Measurements from ENCODE around the gene CERS2.

The CERS2 gene

DNA sequence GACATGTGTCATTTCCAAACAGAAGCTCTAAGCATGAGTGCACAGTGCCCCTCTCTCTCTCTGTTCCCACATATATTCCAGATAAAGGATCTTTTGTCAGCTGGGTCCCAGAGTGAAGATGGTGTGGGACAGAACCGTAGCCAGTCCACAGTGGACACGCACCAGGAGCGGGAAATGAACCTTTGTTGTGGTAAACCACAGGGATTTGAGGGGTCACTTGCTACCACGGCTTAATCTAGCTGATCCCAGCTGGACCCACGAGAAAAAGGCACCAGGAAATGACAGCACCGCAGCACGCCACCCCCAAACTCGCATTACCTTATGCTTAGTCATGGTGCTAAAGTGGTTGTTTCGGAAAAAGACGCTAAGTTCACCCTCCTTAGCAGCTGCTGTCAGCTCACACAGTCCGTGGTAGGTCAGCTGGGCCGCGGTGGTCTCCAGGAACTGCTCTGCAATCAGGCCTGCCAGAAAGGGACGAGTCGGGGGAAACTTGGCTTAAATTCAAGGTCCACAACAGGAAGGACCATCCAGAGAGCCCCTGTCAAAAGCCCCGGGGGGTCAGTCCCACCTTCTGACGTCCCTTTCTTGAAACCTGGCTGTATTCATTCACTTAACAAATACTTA, 24.5 kb upstream of the CERS2 start:
- DNase-seq (ENCODE audit: low read depth in 2 of 2, low spot score in 1 of 2): no peak

DNA sequence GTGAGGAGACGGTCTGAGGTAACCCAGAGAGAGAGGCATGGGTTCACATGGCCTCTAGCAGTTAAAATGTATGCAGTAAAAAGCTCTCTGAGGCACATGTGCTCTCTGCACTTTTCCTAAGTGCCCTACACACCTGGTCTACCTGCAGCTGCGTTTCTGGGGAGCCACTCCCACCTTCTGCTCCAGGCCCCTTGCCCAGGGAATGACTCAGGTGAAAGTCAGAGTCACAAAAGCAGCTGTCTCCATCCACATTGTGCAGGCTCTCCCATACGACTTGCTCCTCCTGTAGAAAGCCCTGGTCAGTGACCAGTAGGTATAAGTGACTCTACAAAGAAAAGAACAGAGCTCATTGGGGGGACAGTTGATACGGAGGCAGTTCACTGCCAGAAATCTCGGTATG, 23.3 kb upstream of the CERS2 start:
- no peak for DNase-seq (ENCODE audit: low read depth in 2 of 2, low spot score in 1 of 2)

DNA sequence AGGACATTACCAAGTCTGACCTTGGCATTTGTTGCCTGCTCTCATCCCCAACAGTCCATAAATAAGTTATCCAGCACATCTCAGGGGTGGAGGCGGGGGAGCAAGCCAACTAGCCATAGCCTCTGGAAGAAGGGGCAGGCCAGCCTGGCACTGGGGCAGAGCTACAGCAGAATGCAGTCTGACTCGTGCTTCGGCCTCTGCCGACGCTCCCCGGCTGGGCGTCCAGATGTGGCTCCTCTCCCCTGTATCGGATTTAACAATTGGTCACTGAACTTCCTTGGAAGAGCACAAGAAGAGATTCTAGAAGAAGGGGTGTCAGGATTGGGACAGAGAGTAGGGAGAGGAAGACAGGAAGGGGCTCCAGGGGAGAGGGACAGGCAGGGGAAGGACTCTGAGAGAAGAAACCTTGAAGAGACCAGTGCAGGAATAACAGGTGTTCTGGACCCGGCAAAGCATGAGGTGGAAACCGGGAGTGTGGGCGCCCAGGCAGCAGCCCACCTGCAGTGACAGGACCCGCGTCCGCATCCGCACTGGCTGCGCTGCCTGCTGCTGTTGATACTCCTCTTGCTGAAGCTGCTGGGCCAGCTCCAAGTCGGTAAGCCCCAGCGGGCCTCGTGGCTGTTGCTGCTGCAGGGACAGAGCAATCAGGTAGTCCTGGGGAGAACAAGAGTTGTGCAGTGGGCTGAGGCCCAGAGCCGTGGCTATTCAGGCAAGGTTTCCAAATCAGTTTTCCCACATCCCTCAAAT, 22.7 kb upstream of the CERS2 start:
- DNase-seq (ENCODE audit: low read depth in 2 of 2, low spot score in 1 of 2): no peak

DNA sequence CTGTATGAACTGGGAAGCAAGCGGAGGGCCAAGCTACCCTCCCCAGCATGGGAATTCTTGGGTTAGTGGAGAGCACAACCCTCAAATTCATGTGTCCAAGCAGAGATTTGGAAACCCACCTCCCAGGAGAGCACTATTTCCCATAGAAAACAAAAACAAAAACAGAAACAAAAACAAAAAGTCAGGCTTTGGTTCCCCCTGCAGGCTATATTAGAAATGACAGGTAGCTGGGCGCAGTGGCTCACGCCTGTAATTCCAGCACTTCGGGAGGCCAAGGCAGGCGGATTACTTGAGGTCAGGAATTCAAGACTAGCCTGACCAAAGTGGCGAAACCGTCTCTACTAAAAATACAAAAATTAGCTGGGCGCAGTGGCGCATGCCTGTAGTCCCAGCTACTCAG, 21.3 kb upstream of the CERS2 start:
- no peak for DNase-seq (ENCODE audit: low read depth in 2 of 2, low spot score in 1 of 2)

DNA sequence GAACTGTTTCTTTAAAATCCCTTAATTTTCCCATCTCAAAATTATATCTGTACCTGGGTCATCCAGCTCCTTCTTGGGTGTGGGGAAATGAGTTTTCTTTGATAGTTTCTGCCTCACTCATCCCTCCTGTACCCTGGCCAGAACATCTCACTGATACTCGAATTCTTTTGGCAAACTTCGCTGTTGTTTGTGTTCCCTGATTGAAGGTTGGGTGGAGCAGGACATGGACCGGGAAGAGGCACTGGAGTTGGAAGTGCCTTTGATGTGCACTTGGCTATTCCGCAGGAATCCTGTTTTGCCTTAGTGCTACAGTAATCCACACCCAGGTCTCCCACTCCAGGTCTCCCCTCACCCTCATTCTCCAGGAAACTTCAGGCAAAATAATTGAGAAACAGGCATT, 20.8 kb upstream of the CERS2 start:
- no peak for DNase-seq (ENCODE audit: low read depth in 2 of 2, low spot score in 1 of 2)

DNA sequence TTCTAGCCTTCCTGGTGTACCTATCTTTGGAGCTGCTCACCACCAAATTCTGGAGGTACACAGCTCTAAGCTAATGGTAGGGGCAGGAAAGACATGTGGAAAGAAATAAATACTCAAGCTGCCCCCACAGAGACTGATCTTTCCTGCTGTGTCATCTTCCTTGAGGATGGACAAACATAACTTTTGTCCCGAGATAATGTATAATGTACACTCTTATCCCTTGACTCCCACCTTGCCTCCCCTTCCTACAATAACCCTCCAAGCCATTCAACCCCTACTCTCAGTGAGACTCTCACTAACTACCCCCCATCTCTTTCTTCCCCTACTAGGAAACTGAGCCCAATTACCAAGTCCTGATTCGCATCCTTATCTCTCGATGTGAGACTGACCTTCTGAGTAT, 19.6 kb upstream of the CERS2 start:
- no peak for DNase-seq (ENCODE audit: low read depth in 2 of 2, low spot score in 1 of 2)

DNA sequence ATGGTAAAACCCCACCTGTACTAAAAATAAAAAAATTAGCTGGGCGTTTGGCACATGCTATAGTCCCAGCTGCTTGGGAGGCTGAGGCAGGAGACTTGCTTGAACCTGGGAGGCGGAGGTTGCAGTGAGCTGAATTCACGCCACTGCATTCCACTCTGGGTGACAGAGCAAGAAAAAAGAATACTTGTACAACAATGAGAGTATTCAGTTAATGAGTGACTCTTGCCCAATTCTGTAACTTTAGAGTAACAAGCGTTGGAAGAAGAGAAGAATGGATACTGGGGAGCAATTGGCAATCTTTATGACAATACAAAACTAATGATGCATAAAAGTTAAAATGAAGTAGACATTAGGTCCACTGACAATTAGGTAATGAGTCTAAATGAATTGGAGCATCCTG, 18.0 kb upstream of the CERS2 start:
- DNase-seq (ENCODE audit: low read depth in 2 of 2, low spot score in 1 of 2): no peak

DNA sequence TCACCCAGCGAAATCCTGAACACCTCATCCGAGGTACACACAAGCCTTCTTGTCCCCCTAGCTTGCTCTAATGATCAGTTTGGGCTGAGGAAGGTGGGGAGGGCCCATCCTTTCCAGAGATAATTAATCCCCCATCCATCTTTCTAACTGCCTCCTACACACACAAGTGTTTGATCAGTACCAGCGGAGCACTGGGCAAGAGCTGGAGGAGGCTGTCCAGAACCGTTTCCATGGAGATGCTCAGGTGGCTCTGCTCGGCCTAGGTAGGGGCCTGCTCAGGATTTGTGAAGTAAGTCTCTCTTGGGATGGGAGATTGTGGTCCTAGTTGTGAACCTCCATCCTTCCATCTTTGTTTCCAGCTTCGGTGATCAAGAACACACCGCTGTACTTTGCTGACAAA, 13.3 kb upstream of the CERS2 start:
- DNase-seq (ENCODE audit: low read depth in 2 of 2, low spot score in 1 of 2): no peak

DNA sequence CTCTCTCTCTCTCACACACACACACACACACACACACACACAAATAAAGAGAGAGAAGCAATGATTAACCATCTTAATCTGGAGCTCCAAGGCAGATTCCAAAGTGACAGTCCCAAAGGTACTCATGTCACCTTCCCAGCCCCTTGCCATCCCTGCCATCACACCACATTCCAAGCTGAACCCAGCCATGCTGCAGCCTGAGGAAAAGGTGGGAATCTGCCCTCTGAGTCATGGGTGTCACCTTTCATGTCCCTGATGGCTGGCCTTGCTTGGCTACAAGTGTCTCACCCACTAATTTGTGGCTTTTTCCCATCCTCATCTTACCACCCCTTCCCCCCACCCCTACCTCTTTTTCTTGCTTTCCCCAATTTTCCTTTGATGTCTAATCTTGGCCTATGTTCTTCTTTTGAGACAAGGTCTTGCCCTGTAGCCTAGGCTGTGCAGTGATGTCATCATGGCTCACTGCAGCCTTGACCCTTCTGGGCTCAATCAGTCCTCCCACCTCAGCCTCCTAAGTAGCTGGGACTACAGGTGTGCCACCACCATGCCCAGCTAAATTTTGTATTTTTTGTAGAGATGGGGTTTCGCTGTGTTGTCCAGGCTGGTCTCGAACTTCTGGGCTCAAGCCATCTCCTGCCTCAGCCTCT, 10.7 kb upstream of the CERS2 start:
- DNase-seq (ENCODE audit: low read depth in 2 of 2, low spot score in 1 of 2): no peak

DNA sequence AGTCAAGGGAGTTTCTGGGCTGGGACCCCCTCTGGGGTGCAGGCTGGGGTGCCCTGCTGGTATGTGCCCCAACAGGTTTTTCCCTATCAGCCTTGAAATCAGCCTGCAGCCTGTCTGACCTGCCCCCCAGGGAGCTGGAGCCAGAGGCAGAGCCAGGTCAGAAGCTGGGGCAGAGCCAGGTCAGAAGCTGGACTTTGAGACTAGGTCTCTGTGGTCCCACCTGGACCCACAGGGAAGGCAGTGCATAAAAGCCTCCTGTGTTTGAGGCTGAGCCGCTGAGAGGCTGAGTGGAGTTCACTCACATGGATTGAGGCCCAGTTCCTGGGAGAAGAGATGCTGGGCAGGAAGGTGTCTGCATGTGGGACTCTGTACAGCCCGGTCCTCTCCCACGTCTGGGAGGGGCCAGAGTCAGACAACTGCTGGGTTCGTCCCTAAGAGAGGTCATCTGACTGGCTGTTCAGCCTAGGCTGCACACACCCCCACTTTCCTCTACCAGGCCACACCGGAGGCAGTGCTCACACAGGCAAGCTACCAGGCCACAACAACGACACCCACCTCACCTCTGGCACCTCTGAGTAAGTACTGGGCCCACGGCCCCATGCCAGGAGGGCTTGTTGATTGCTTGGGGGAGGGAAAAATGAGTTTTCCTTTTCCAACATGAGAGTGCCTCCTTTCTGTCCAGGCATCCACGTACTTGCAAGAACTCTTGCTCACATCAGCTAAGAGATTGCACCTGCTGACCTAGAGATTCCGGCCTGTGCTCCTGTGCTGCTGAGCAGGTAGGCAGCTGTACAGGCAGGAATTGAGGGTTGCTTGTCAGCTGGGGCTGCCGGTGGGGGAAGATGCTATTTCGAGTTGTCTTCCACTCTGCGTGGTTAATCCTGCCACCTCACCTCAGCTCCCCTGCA, 7.4 kb upstream of the CERS2 start, which contains the start of gene ANXA9:
ANXA9 (plus strand) TSS at position 488 of the 908 bp plus-strand sequence. CDS start 814 bp downstream, outside the sequence.
- no peak for DNase-seq (ENCODE audit: low read depth in 2 of 2, low spot score in 1 of 2)

DNA sequence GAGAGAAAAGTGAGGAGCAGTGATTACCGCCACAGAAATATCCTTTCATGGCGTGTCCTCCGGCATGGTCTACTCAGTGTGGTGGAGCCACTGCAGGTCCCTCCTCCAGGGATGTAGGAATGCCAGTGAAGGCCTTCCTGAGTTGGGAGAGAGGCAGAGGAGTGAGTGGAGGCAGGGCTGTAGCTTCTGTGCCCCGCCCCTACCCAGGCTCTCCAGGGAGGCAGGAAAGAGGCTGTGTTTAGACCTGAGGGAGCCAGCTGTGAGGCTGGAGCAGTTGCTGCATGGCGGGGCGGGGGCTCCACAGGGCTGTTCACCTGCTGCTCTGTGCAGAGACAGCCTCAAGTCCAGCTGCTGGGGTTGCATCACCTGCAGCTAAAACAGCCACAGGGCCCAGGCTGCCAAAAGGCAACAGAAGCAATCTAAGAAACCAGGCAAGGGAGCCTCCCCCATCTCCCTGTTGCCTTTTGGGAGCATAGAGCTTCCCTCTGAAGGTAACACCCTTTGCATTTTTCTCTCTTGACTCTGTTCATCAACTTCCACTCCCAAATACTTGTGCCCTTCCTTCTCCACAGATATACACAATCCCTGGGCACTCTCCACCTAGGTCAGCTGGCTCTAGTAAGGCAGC, 6.7 kb upstream of the CERS2 start:
- DNase-seq (ENCODE audit: low read depth in 2 of 2, low spot score in 1 of 2): no peak

DNA sequence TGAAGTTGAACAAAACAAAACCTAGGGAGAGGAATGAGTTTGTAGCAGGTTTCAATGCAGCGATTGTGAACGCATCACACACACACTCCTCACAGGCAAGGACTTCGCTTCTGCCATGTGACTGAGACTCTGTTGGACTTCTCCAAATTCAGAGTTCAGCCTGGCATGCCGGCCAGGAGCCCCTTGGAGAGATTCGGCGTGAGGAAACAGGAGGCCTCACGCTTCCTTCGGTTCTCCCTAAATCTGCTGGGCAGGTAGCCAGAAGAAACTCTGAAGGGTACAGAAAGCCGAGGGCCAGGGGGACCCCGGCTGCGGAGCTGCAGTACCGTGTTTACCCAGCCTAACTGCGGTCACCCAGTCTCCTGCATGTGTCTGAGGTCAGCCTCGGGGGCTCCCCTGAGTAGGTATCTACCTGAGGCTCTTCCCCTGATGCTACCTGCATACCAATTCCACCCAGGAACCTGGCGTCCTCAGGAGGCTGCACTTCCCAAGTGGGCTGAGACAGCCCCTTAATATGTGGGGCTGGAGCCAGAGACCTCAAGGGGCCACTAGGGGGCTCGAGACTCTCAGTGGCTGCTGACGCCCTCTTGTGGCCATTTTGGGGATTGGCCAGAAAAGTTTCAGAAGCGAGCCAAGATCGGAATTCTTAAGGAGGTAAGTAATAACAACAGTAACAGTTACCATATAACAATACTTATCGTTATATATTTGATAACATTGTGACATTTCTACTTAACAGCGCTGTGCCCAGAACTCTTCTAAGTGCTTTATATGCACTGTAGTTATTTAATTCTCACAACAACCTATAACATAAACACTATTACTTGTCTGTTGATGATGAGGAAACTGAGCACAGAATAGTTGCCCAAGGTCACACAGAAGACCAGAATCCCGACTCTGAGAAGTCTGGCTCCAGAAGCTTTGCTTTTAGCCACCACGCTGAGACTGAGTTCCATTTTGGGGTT, 4.7 kb upstream of the CERS2 start:
- DNase-seq (ENCODE audit: low read depth in 2 of 2, low spot score in 1 of 2): peak; percentile 78 to 79

DNA sequence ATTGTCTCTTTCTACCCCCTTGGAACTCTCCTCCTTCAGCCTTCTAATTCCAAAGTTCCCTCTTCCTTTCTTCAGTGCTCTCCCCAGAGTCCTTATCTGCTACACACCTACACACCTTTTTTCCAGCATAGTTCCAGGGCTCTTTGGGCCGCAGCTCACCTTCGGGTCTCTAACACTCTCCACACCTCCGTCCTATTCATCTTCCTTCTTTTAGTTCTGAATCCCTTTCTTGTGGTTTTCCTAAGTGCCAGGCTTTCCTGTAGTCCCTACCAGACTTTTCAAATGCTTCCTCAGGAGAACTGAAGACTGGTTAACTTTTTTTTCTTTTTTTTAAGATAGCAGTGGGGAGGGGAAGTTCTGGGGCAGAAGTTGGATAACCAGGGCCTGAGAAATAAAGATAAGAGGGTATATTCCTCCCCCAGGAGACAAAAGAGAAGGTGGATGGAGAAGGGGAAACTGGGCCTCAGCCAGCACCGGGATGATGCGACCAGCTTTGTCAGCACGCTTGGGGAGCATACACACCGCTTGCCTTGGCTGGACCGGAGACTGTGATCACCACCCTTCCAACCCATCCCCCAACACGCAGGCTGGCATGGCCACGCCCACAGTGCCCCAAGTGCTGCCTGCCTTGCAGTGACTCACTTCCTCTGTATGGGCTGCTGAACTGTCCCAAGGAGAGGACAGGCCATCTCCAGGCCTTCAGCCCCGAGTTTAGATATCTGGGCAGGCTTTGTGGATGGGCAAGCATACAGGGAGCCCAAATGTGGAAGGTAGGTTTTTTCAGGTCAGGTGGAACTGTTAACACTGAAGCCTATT, 2.5 kb upstream of the CERS2 start:
- peak in 1 of 2 donors; percentile 54 for DNase-seq (ENCODE audit: low read depth in 2 of 2, low spot score in 1 of 2)

DNA sequence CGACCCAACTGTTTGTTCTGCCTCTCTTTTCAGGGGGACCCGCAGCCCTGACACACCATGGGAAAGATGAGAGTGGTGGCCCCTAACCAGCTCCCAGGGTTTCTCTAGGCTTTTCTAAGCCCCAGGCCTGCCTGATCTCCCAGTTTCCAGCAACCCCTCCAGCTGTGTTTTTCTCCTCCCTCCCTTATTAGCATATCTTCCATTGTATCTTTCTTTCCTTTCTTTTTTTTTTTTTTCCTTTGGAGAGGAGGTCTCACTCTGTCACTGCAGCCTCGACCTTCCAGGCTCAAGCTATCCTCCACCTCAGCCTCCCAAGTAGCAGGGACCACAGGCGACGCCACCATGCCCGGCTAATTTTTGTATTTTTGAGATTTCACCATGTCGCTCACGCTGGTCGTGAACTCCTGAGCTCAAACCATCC, 1.8 kb upstream of the CERS2 start:
- DNase-seq (ENCODE audit: low read depth in 2 of 2, low spot score in 1 of 2): no peak

DNA sequence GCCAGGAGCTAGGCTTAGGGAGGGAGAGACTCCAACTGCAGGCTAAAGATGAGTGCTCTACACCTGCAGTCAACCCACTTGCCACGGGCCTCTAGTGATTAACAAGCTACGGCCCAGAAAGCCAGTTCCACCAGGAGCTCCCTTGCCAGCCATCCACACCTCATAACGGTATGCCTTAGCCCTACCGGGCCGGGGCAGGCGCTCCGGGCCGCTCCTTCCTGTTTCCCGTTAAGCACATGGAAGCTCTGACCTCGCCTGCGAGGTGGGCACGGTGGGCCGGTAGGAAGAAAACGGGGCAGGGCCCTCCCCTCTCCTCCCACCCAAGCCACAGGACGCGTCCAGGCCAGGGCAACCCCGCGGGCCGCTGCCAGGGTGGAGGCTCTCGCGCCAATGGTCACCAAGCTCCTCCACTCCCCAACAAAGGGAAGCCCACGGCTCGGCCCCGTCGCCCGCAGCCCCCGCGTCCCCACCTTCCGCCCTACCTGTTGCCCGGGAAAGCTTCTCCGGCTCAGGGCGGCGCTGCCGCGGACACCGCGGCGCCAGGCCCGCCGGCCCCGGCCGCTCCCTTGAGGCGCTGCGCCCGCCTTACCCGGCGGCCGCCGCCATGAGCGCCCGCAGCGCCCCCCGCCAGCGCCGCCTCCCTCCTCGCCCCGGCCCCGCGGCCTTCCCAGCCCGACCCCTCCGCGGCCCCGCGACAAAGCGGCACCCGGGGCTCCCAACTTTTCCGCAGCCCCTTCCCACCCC, 627 bp downstream of the CERS2 start:
- no peak for DNase-seq (ENCODE audit: low read depth in 2 of 2, low spot score in 1 of 2)

DNA sequence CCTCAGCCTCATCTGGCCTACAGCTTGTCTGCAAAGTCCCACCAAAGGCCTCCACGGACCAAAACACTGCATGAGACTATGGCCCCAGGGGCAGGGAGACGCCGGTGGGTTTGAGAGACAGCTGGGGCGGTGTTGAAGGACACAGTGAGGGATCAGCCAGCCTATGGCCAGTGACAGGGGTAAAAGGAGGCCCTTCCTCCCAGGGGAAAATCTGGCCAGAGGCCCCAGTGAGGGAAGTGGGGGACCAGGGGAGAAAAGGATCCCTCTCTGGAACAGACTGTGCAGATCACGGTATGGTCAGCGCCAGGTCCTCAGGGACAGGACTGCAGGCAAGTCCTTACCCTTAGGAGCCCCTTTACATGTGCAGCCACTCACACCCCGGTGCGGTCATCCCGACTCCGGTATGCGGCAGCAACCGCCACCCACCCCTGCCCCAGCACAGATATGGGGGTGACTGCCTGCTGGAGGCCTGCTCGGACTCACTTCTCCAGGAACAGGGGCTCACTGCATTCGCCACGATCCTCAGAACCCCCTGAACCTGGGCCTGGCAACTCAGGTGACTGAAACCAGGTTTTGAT, 1.3 kb downstream of the CERS2 start:
- DNase-seq (ENCODE audit: low read depth in 2 of 2, low spot score in 1 of 2): no peak

DNA sequence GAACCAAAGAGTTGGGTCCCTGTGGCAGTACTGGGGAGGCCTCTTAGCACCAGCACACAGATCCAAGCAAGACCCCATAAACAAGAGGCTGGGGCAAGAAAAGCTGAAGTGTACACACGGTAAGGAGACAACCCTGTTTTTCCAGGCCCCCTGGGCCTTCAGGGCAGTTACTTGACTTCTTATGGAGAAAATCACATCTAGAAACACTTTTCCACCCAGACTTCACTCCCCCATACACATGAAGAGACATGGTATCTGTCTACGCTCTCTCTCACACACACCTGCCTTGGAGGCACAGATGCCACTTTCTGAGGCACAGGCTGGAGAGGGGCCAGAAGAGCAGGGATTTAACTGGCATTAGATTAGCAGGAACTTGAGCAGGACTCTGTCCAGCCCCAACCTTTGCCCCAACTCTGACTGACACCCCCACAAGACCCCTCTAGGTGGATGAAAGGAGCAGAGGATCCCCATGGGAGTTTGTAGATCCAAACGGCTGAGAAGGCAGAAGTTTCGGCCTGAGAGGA, 2.2 kb downstream of the CERS2 start:
- DNase-seq (ENCODE audit: low read depth in 2 of 2, low spot score in 1 of 2): no peak
